ENCODE results near the gene ZNF148. TPM values are rescaled to one million over a fixed set of nuclear protein-coding genes. Genes with fewer than 3 reads are reported as not detected.

Gene ZNF148
- total and polyA plus RNA-seq, 8 donors, result 2.1 to 31.2 (median 17.1) TPM

- Histone ChIP-seq H3K36me3 (no peaks in the 10 kb centered on the region), H3K4me1 (peaks cover 0 to 5% (median 0%) of the 10 kb centered on the region in 3 donors), H3K9me3 (no peaks in the 10 kb centered on the region), H3K4me3 (no peak overlapping the region), H3K27me3 (no peaks in the 10 kb centered on the region), H3K27ac (no peak overlapping the region)
- FAIRE-seq (no peak), ATAC-seq (no peak), DNase-seq (no peak)
- TF ChIP-seq CTCF (IDR thresholded peaks at IDR 0.05), result no peak
- intact Hi-C loops (cut with DNase I), result no loop called here
- WGBS, 2 donors, result 96 to 98% methylated on average over 2 of the region's 2 CpGs
Measured at GRCh38 chr3:125319765-125320164, 55.4 kb downstream of the ZNF148 start.

DNA sequence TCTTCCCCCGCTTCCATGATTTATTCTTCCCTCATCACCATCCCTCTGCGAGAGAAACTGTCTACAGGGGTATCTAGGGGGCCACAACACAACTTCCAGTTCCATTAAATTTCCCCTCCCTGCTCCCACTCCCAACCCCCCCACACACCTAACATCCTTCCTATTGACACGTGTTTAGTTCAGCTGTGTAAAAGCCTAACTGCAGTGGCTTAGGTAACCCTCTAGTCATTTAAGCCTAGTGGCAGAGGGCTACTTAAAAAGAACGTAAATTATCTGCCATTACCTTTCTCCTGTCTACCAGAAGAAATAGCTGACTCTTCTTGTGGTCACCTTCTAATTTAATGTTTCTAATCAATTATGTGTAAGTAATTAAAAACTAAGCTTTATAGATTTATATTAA is 56.3 kb downstream of the ZNF148 start:
- H3K9me3 ChIP-seq, result no peaks in the 10 kb centered on the region
- no peak overlapping the region for H3K27ac ChIP-seq
- ATAC-seq (no peak), FAIRE-seq (no peak), DNase-seq (no peak)
- intact Hi-C loops (cut with DNase I), result no loop called here
- no peaks in the 10 kb centered on the region for H3K27me3 ChIP-seq
- no peak for TF ChIP-seq CTCF (IDR thresholded peaks at IDR 0.05)
- no peak overlapping the region for H3K4me3 ChIP-seq
- H3K36me3 ChIP-seq, result no peaks in the 10 kb centered on the region
- 91% methylated on average over 4 of the region's 4 CpGs for WGBS, 2 donors
- H3K4me1 ChIP-seq, result peaks cover 0 to 5% (median 0%) of the 10 kb centered on the region in 3 donors

DNA sequence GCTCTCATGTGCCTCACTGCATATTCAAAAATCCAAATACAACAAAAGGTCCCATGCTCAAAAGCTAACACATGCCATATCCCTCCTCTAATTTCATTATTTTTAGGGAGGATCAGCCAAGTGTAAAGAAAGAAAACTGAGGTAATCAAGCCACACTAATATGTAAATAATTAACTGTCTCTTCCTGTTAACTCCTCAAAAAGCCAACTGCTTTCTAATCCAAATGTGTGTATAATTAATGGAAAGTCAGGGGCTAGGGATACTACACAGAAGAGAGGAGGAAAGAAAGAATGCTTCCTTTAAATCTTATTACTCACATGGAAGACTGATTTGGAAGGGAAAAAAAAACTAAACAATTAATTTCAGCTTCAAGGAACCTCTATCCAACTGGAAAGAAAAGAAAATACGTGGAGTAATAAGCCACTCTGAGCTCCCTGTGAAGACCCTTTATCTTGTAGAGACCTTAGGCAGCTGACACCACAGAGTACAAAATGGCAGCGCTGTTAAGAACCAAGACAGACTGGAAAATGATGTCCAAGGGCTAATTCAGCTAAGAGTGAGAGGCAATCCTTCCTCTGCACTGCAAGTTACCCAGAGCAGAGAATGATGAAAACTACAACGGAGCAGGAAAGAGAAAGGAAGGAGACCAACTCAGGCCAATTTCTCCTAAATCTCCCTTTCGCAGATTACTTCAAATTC is 56.8 kb downstream of the ZNF148 start:
- Histone ChIP-seq H3K4me1 (peaks cover 0 to 5% (median 0%) of the 10 kb centered on the region in 3 donors), H3K27ac (peak overlapping the region in 1 of 4 donors; percentile 20), H3K36me3 (no peaks in the 10 kb centered on the region), H3K4me3 (no peak overlapping the region), H3K9me3 (no peaks in the 10 kb centered on the region), H3K27me3 (no peaks in the 10 kb centered on the region)
- no peak for DNase-seq
- WGBS, 2 donors, result 89 to 93% methylated on average over 4 of the region's 4 CpGs
- ATAC-seq, result peak in 2 of 4 donors; percentile 22
- intact Hi-C loops (cut with DNase I), result no loop called here
- no peak for FAIRE-seq
- no peak for TF ChIP-seq CTCF (IDR thresholded peaks at IDR 0.05)

GRCh38 chr3:125317761-125318160 is 57.4 kb downstream of the ZNF148 start:
- DNase-seq (no peak), FAIRE-seq (no peak), ATAC-seq (peak in 2 of 4 donors; percentile 39 to 53)
- TF ChIP-seq CTCF (IDR thresholded peaks at IDR 0.05), result no peak
- Histone ChIP-seq H3K9me3 (no peaks in the 10 kb centered on the region), H3K27me3 (no peaks in the 10 kb centered on the region), H3K4me3 (no peak overlapping the region), H3K27ac (peak overlapping the region in 1 of 4 donors; percentile 20), H3K4me1 (peaks cover 0 to 5% (median 0%) of the 10 kb centered on the region in 3 donors), H3K36me3 (no peaks in the 10 kb centered on the region)
- WGBS, 2 donors, result 95 to 97% methylated on average over 1 of the region's 1 CpG
- intact Hi-C loops (cut with DNase I), result no loop called here

DNA sequence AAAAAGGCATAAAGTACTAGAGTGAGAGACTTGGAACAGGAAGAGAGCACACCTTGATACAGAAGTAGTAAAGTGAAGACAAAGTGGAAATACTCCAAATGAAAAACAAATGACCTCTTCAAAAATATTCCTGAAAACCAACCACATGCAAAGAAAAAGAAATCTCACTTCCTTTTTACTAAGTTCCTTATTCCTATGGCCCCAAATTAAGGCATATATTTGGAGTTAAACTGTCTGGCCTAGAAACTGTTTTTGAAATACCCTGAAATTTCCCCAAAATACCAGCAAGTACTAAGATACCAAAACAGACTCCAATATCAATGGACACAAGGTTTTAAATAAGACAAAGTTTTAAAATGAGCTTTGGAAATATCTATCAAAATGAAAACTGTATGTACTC is 58.2 kb downstream of the ZNF148 start:
- Histone ChIP-seq H3K27ac (no peak overlapping the region), H3K27me3 (no peaks in the 10 kb centered on the region), H3K9me3 (no peaks in the 10 kb centered on the region), H3K4me1 (peaks cover 0 to 5% (median 0%) of the 10 kb centered on the region in 3 donors), H3K36me3 (no peaks in the 10 kb centered on the region), H3K4me3 (no peak overlapping the region)
- DNase-seq, result no peak
- no peak for ATAC-seq
- FAIRE-seq, result no peak
- intact Hi-C loops (cut with DNase I), result no loop called here
- TF ChIP-seq CTCF (IDR thresholded peaks at IDR 0.05), result no peak

All from pancreas (tissue), 10 donors.